Sigmoid colon (tissue), 7 donors: ENCODE measurements around the gene GPR180. TPM values are rescaled to one million over a fixed set of nuclear protein-coding genes. Genes with fewer than 3 reads are reported as not detected.

Source experiments
- DNase-seq: peaks from one replicate; pipeline ENCODE4 v3.0.0-alpha.2; 2019
- H3K27ac ChIP-seq, 4 donors: fragments of 200-600 bp; sonication (generic); one replicate each; pipeline ENCODE4 v1.5.1; 2016 to 2019; ENCODE audit warnings: mild to moderate bottlenecking in 1 of 4
- H3K27me3 ChIP-seq, 3 donors: fragments of 200-600 bp; sonication (generic); one replicate each; pipeline ENCODE4 v1.5.1; 2019; ENCODE audit warnings: mild to moderate bottlenecking in 1 of 3
- H3K36me3 ChIP-seq, 4 donors: fragments of 200-600 bp; sonication (generic); one replicate each; pipeline ENCODE4 v1.5.1; 2016 to 2019
- H3K4me1 ChIP-seq, 4 donors: fragments of 200-600 bp; sonication (generic); one replicate each; pipeline ENCODE4 v1.5.1; 2017 to 2019
- H3K4me3 ChIP-seq, 4 donors: fragments of 200-600 bp; sonication (generic); one replicate each; pipeline ENCODE4 v1.5.1; 2017 to 2019; ENCODE audit warnings: mild to moderate bottlenecking in 2 of 4, moderate library complexity in 1 of 4
- H3K9me3 ChIP-seq, 4 donors: fragments of 200-600 bp in 3 of 4; sonication (generic) in 3 of 4; one replicate each; pipeline versions ENCODE4 v1.5.1 to v1.6.1; 2013 to 2019
- CTCF ChIP-seq, 4 experiments: fragments of 450-650 bp in 3 of 4; fragments of 200-600 bp in 1 of 4; IDR thresholded peaks; one replicate each; pipeline ENCODE4 v1.5.1; 2016 to 2019; ENCODE audit warnings: antibody characterized with exemption in 4 of 4, mild to moderate bottlenecking in 3 of 4, moderate library complexity in 2 of 4
- EP300 ChIP-seq, 4 donors: sonication (generic); formaldehyde crosslinking; IDR thresholded peaks; one replicate each; pipeline ENCODE4 v1.6.1; 2017; ENCODE audit warnings: antibody characterized with exemption in 4 of 4
- POLR2A ChIP-seq, 2 donors: fragments of 450-650 bp; IDR thresholded peaks; one replicate each; pipeline ENCODE4 v1.6.1; 2016; ENCODE audit warnings: antibody characterized with exemption in 2 of 2, mild to moderate bottlenecking in 2 of 2, moderate library complexity in 2 of 2
- POLR2AphosphoS5 ChIP-seq, 4 donors: sonication (generic); formaldehyde crosslinking; IDR thresholded peaks; one replicate each; pipeline ENCODE4 v1.6.1; 2017; ENCODE audit warnings: antibody characterized with exemption in 4 of 4
- WGBS, 2 donors: extraction: QIAGEN DNeasy Blood & Tissue Kit; methylation state at CpG; one replicate each; pipeline ENCODE4 v1.1.7; 2013; 5-methylcytosine and 5-hydroxymethylcytosine counted together
- intact Hi-C: fragments of 100-400 bp; cut with DNase I; formaldehyde crosslinking; loops from one replicate; pipeline ENCODE4 v1.15.1; 2023
- polyA plus RNA-seq, 3 donors: library from polyadenylated mRNA; stranded (reverse); fragments of 200-250 nt; gene quantifications; one replicate each; pipeline ENCODE4 v1.2.3, GENCODE V29; 2013
- total RNA-seq, 4 donors: library from RNA; depleted of rRNA; stranded (reverse); fragments of >200 nt; gene quantifications; one replicate each; pipeline ENCODE4 v1.1.0, GENCODE V29; 2016
- donor health status: healthy with polysubstance abuse.
- donor health status: Bipolar disorder and iron deficiency.
- donor health status: healthy.

The GPR180 gene
- total and polyA plus RNA-seq, 7 donors: 0.69 to 6.9 (median 4.9) TPM

- Histone ChIP-seq H3K27ac (peak overlapping the region; percentile 78 to 84 (median 80)), H3K27me3 (no peaks in the 10 kb centered on the region), H3K4me3 (peak overlapping the region; percentile 67 to 89 (median 80)), H3K9me3 (no peaks in the 10 kb centered on the region), H3K36me3 (peaks cover 0 to 29% (median 11%) of the 10 kb centered on the region in 4 donors), H3K4me1 (peaks cover 0 to 27% (median 17%) of the 10 kb centered on the region in 4 donors)
- TF ChIP-seq POLR2A (IDR thresholded peaks at IDR 0.05): no peak
- no peak for TF ChIP-seq POLR2AphosphoS5 (IDR thresholded peaks at IDR 0.05)
- no peak for TF ChIP-seq CTCF (IDR thresholded peaks at IDR 0.05)
- TF ChIP-seq EP300 (IDR thresholded peaks at IDR 0.05): no peak
- intact Hi-C loops: no loop called here
- WGBS, 2 donors: 6 to 9% methylated on average over 16 of the region's 16 CpGs
- DNase-seq: no peak
Measured at GRCh38 chr13:94595001-94595949, 6.4 kb upstream of the GPR180 start.

GRCh38 chr13:94595950-94596574 is 5.6 kb upstream of the GPR180 start, which contains the start of gene TGDS:
TSS of gene TGDS (minus strand) at chr13:94596152. CDS start at chr13:94596136, 16 bp downstream.
- WGBS, 2 donors: 0% methylated on average over 41 of the region's 41 CpGs
- H3K4me1 ChIP-seq: peaks cover 0 to 27% (median 17%) of the 10 kb centered on the region in 4 donors
- H3K4me3 ChIP-seq: peak within 1 kb of the TSS; percentile 67 to 89 (median 80)
- peak within 1 kb of the TSS; percentile 78 to 84 (median 80) for H3K27ac ChIP-seq
- intact Hi-C loops: no loop called here
- H3K9me3 ChIP-seq: no peaks in the 10 kb centered on the region
- H3K27me3 ChIP-seq: no peaks in the 10 kb centered on the region
- DNase-seq: peak; percentile 94
- H3K36me3 ChIP-seq: peaks cover 0 to 22% (median 9%) of the 10 kb centered on the region in 4 donors
- TF ChIP-seq CTCF (IDR thresholded peaks at IDR 0.05) (no peak), POLR2A (IDR thresholded peaks at IDR 0.05) (peak; percentile 55 to 67), POLR2AphosphoS5 (IDR thresholded peaks at IDR 0.05) (peak; percentile 75 to 91 (median 85)), EP300 (IDR thresholded peaks at IDR 0.05) (peak in 1 of 4 donors; percentile 3)

GRCh38 chr13:94596575-94596971 is 5.1 kb upstream of the GPR180 start:
- intact Hi-C loops: no loop called here
- Histone ChIP-seq H3K36me3 (peaks cover 0 to 16% (median 7%) of the 10 kb centered on the region in 4 donors), H3K9me3 (no peaks in the 10 kb centered on the region), H3K27me3 (no peaks in the 10 kb centered on the region), H3K4me1 (peaks cover 0 to 27% (median 17%) of the 10 kb centered on the region in 4 donors), H3K27ac (peak overlapping the region; percentile 78 to 84 (median 80)), H3K4me3 (peak overlapping the region; percentile 67 to 89 (median 80))
- TF ChIP-seq CTCF (IDR thresholded peaks at IDR 0.05) (no peak), POLR2A (IDR thresholded peaks at IDR 0.05) (no peak), POLR2AphosphoS5 (IDR thresholded peaks at IDR 0.05) (no peak), EP300 (IDR thresholded peaks at IDR 0.05) (no peak)
- DNase-seq: peak; percentile 65
- 48 to 71% methylated on average over 20 of the region's 20 CpGs for WGBS, 2 donors

GRCh38 chr13:94598281-94598680 is 3.4 kb upstream of the GPR180 start:
- no peak for DNase-seq
- intact Hi-C loops: no loop called here
- Histone ChIP-seq H3K27me3 (no peaks in the 10 kb centered on the region), H3K27ac (no peak overlapping the region), H3K9me3 (no peaks in the 10 kb centered on the region), H3K4me1 (peaks cover 0 to 34% (median 23%) of the 10 kb centered on the region in 4 donors), H3K36me3 (no peaks in the 10 kb centered on the region), H3K4me3 (no peak overlapping the region)
- WGBS, 2 donors: 97 to 98% methylated on average over 3 of the region's 3 CpGs
- TF ChIP-seq POLR2A (IDR thresholded peaks at IDR 0.05): no peak
- TF ChIP-seq POLR2AphosphoS5 (IDR thresholded peaks at IDR 0.05): no peak
- no peak for TF ChIP-seq EP300 (IDR thresholded peaks at IDR 0.05)
- TF ChIP-seq CTCF (IDR thresholded peaks at IDR 0.05): no peak
